Adipose tissue (tissue), 3 donors: ENCODE data around the gene UTS2B. TPM values are rescaled to one million over a fixed set of nuclear protein-coding genes. Genes with fewer than 3 reads are reported as not detected.
"Not testable (repeated sequence)": the region's sequence is repeated elsewhere in the genome, so short reads cannot be mapped to it uniquely, and the experiment has no call there.

Experiments
- H3K27ac ChIP-seq: one replicate; pipeline ENCODE4 v1.5.1; 2013; ENCODE audit warnings: low read depth, low read length
- WGBS, 3 donors: extraction: QIAGEN DNeasy Blood & Tissue Kit; methylation state at CpG; one replicate each; pipeline ENCODE4 v1.1.7; 2013; 5-methylcytosine and 5-hydroxymethylcytosine counted together
- polyA plus RNA-seq, 3 donors: library from polyadenylated mRNA; stranded (reverse); fragments of 200-250 nt; gene quantifications; one replicate each; pipeline ENCODE4 v1.2.3, GENCODE V29; 2013
- donor health status: healthy with polysubstance abuse.
- donor health status: Bipolar disorder and iron deficiency.
- donor health status: healthy.

Gene UTS2B
- polyA plus RNA-seq, 3 donors: 0.15 to 0.70 TPM; not detected in 1

- WGBS, 3 donors: 83 to 91% (median 91%) methylated on average over 1 of the region's 1 CpG
- no peak overlapping the region for H3K27ac ChIP-seq
Measured at GRCh38 chr3:191301017-191301416, 29.3 kb downstream of the UTS2B start.

GRCh38 chr3:191300422-191300821, 29.9 kb downstream of the UTS2B start:
- no peak overlapping the region for H3K27ac ChIP-seq
- WGBS, 3 donors: 55 to 77% (median 73%) methylated on average over 1 of the region's 1 CpG

GRCh38 chr3:191298846-191299245, 31.5 kb downstream of the UTS2B start:
- no peak overlapping the region for H3K27ac ChIP-seq

GRCh38 chr3:191296041-191296541, 34.2 kb downstream of the UTS2B start:
- no peak overlapping the region for H3K27ac ChIP-seq
- WGBS, 3 donors: 57 to 63% (median 57%) methylated on average over 4 of the region's 4 CpGs

GRCh38 chr3:191294291-191294690, 36.0 kb downstream of the UTS2B start:
- WGBS, 3 donors: 90 to 97% (median 97%) methylated on average over 1 of the region's 1 CpG
- H3K27ac ChIP-seq: no peak overlapping the region

- 67 to 86% (median 67%) methylated on average over 5 of the region's 5 CpGs for WGBS, 3 donors
- H3K27ac ChIP-seq: no peak overlapping the region
Measured at GRCh38 chr3:191292243-191293015, 37.9 kb downstream of the UTS2B start.

GRCh38 chr3:191290311-191291025, 39.9 kb downstream of the UTS2B start:
- no peak overlapping the region for H3K27ac ChIP-seq
- 51 to 70% (median 60%) methylated on average over 4 of the region's 4 CpGs for WGBS, 3 donors

- no peak overlapping the region for H3K27ac ChIP-seq
- WGBS, 3 donors: 84 to 91% (median 86%) methylated on average over 2 of the region's 2 CpGs
Measured at GRCh38 chr3:191283400-191283799, 46.9 kb downstream of the UTS2B start.

- WGBS, 3 donors: 59 to 71% (median 60%) methylated on average over 4 of the region's 4 CpGs
- no peak overlapping the region for H3K27ac ChIP-seq
Measured at GRCh38 chr3:191282251-191283185, 47.8 kb downstream of the UTS2B start.

- no peak overlapping the region for H3K27ac ChIP-seq
Measured at GRCh38 chr3:191280882-191281281, 49.4 kb downstream of the UTS2B start.

- H3K27ac ChIP-seq: no peak overlapping the region
Measured at GRCh38 chr3:191280111-191280510, 50.2 kb downstream of the UTS2B start.

GRCh38 chr3:191275751-191276150, 54.6 kb downstream of the UTS2B start:
- no peak overlapping the region for H3K27ac ChIP-seq

More at GRCh38 chr3:191280111-191280510, 50.2 kb downstream of the UTS2B start:
- WGBS, 3 donors: 28 to 48% (median 33%) methylated on average over 1 of the region's 1 CpG

GRCh38 chr3:191275244-191275643, 55.1 kb downstream of the UTS2B start:
- 88 to 95% (median 95%) methylated on average over 14 of the region's 14 CpGs for WGBS, 3 donors

GRCh38 chr3:191269289-191270085, 60.8 kb downstream of the UTS2B start:
- 64 to 79% (median 64%) methylated on average over 5 of the region's 5 CpGs for WGBS, 3 donors
- H3K27ac ChIP-seq: no peak overlapping the region

More at GRCh38 chr3:191275244-191275643, 55.1 kb downstream of the UTS2B start:
- H3K27ac ChIP-seq: not testable (repeated sequence)

GRCh38 chr3:191268737-191269136, 61.6 kb downstream of the UTS2B start:
- H3K27ac ChIP-seq: no peak overlapping the region

GRCh38 chr3:191263850-191264249, 66.5 kb downstream of the UTS2B start:
- no peak overlapping the region for H3K27ac ChIP-seq
- 38 to 68% (median 43%) methylated on average over 3 of the region's 3 CpGs for WGBS, 3 donors

GRCh38 chr3:191263365-191263764, 67.0 kb downstream of the UTS2B start:
- H3K27ac ChIP-seq: no peak overlapping the region

- H3K27ac ChIP-seq: no peak overlapping the region
- WGBS, 3 donors: 55 to 68% (median 61%) methylated on average over 1 of the region's 1 CpG
Measured at GRCh38 chr3:191262650-191263049, 67.7 kb downstream of the UTS2B start.
